ELR (cell line): ENCODE results near the gene LRP2.
"Not testable (repeated sequence)": the region's sequence is repeated elsewhere in the genome, so short reads cannot be mapped to it uniquely, and the experiment has no call there.

Experiments used
- DNase-seq: peaks from one replicate; pipeline ENCODE4 v3.0.0-alpha.2; 2015; ENCODE audit warnings: low read depth

Gene LRP2

GRCh38 chr2:169348321-169349024 lies 13.9 kb downstream of the LRP2 start:
- no peak for DNase-seq

GRCh38 chr2:169345486-169346437 lies 16.6 kb downstream of the LRP2 start:
- no peak for DNase-seq

- no peak for DNase-seq
These were observed 17.4 kb downstream of the LRP2 start for GRCh38 chr2:169344736-169345485.

GRCh38 chr2:169343202-169343601 lies 19.1 kb downstream of the LRP2 start:
- no peak for DNase-seq

- no peak for DNase-seq
These were observed 22.7 kb downstream of the LRP2 start for GRCh38 chr2:169339657-169340056.

GRCh38 chr2:169336695-169337094 lies 25.6 kb downstream of the LRP2 start:
- no peak for DNase-seq

GRCh38 chr2:169330555-169331198 lies 31.7 kb downstream of the LRP2 start:
- no peak for DNase-seq

GRCh38 chr2:169329688-169330554 lies 32.4 kb downstream of the LRP2 start:
- no peak for DNase-seq

- DNase-seq = no peak
These were observed 33.5 kb downstream of the LRP2 start for GRCh38 chr2:169328785-169329184.

- not testable (repeated sequence) for DNase-seq
These were observed 34.5 kb downstream of the LRP2 start for GRCh38 chr2:169327837-169328236.

- DNase-seq = not testable (repeated sequence)
These were observed 36.4 kb downstream of the LRP2 start for GRCh38 chr2:169325886-169326285.

- peak; percentile 4 for DNase-seq
These were observed 37.6 kb downstream of the LRP2 start for GRCh38 chr2:169324581-169325260.

GRCh38 chr2:169323841-169324240 lies 38.5 kb downstream of the LRP2 start:
- DNase-seq = no peak

- no peak for DNase-seq
These were observed 41.8 kb downstream of the LRP2 start for GRCh38 chr2:169320561-169320960.

GRCh38 chr2:169315357-169315756 lies 47.0 kb downstream of the LRP2 start:
- no peak for DNase-seq

GRCh38 chr2:169308349-169308748 lies 54.0 kb downstream of the LRP2 start:
- not testable (repeated sequence) for DNase-seq

- DNase-seq = not testable (repeated sequence)
These were observed 57.6 kb downstream of the LRP2 start for GRCh38 chr2:169304689-169305088.

- no peak for DNase-seq
These were observed 58.6 kb downstream of the LRP2 start for GRCh38 chr2:169303579-169304305.

- no peak for DNase-seq
These were observed 60.0 kb downstream of the LRP2 start for GRCh38 chr2:169302364-169302763.
